ENCODE data around the gene PLS1.

Gene PLS1

GRCh38 chr3:142595581-142595950, 627 bp upstream of the PLS1 start:
- no peak for TF ChIP-seq RARB (CRISPR knock-in tag; IDR thresholded peaks at IDR 0.05)
- no peak for TF ChIP-seq PATZ1 (CRISPR knock-in tag; IDR thresholded peaks at IDR 0.05; ENCODE audit: borderline replicate concordance)
- TF ChIP-seq ZFP3 (CRISPR knock-in tag; IDR thresholded peaks at IDR 0.05), result no peak
- no peak for TF ChIP-seq TCF4 (CRISPR knock-in tag; IDR thresholded peaks at IDR 0.05; ENCODE audit: borderline replicate concordance)
- TF ChIP-seq ZC3H10 (CRISPR knock-in tag; IDR thresholded peaks at IDR 0.05), result no peak
- TF ChIP-seq ZNF70 (CRISPR knock-in tag; IDR thresholded peaks at IDR 0.05), result no peak
- TF ChIP-seq POU6F1 (CRISPR knock-in tag; IDR thresholded peaks at IDR 0.05; ENCODE audit: borderline replicate concordance, low read depth), result no peak
- no peak for TF ChIP-seq TOX (CRISPR knock-in tag; IDR thresholded peaks at IDR 0.05; ENCODE audit: borderline replicate concordance)
- TF ChIP-seq ISL1 (CRISPR knock-in tag; IDR thresholded peaks at IDR 0.05), result no peak
- no peak for TF ChIP-seq ZFP30 (CRISPR knock-in tag; IDR thresholded peaks at IDR 0.05)
- no peak for TF ChIP-seq CREB5 (CRISPR knock-in tag; IDR thresholded peaks at IDR 0.05; ENCODE audit: low read depth)
- TF ChIP-seq ESRRG (CRISPR knock-in tag; IDR thresholded peaks at IDR 0.05), result no peak
- TF ChIP-seq ARNTL (CRISPR knock-in tag; IDR thresholded peaks at IDR 0.05; ENCODE audit: borderline replicate concordance, low read depth), result no peak
- no peak for TF ChIP-seq OSR1 (CRISPR knock-in tag; IDR thresholded peaks at IDR 0.05)
- no peak for TF ChIP-seq SNAI2 (CRISPR knock-in tag; IDR thresholded peaks at IDR 0.05)
- no peak for TF ChIP-seq CSDC2 (CRISPR knock-in tag; IDR thresholded peaks at IDR 0.05)
- no peak for TF ChIP-seq PPARA (CRISPR knock-in tag; IDR thresholded peaks at IDR 0.05; ENCODE audit: borderline replicate concordance)
- peak; percentile 66 for ATAC-seq

GRCh38 chr3:142596726-142597088, 514 bp downstream of the PLS1 start:
- no peak for TF ChIP-seq CREB5 (CRISPR knock-in tag; IDR thresholded peaks at IDR 0.05; ENCODE audit: low read depth)
- no peak for TF ChIP-seq CSDC2 (CRISPR knock-in tag; IDR thresholded peaks at IDR 0.05)
- no peak for TF ChIP-seq ISL1 (CRISPR knock-in tag; IDR thresholded peaks at IDR 0.05)
- no peak for TF ChIP-seq TOX (CRISPR knock-in tag; IDR thresholded peaks at IDR 0.05; ENCODE audit: borderline replicate concordance)
- TF ChIP-seq RARB (CRISPR knock-in tag; IDR thresholded peaks at IDR 0.05), result no peak
- no peak for TF ChIP-seq PATZ1 (CRISPR knock-in tag; IDR thresholded peaks at IDR 0.05; ENCODE audit: borderline replicate concordance)
- TF ChIP-seq ZNF8 (CRISPR knock-in tag; IDR thresholded peaks at IDR 0.05), result no peak
- ATAC-seq, result peak; percentile 11

- no peak for ATAC-seq
- TF ChIP-seq ISL1 (CRISPR knock-in tag; IDR thresholded peaks at IDR 0.05), result no peak
- TF ChIP-seq ZNF70 (CRISPR knock-in tag; IDR thresholded peaks at IDR 0.05), result no peak
- TF ChIP-seq CREB5 (CRISPR knock-in tag; IDR thresholded peaks at IDR 0.05; ENCODE audit: low read depth), result no peak
- TF ChIP-seq BACH2 (CRISPR knock-in tag; IDR thresholded peaks at IDR 0.05; ENCODE audit: borderline replicate concordance), result no peak
- TF ChIP-seq TOX (CRISPR knock-in tag; IDR thresholded peaks at IDR 0.05; ENCODE audit: borderline replicate concordance), result no peak
- TF ChIP-seq ARNTL (CRISPR knock-in tag; IDR thresholded peaks at IDR 0.05; ENCODE audit: borderline replicate concordance, low read depth), result no peak
- no peak for TF ChIP-seq OSR1 (CRISPR knock-in tag; IDR thresholded peaks at IDR 0.05)
- no peak for TF ChIP-seq PATZ1 (CRISPR knock-in tag; IDR thresholded peaks at IDR 0.05; ENCODE audit: borderline replicate concordance)
- no peak for TF ChIP-seq TCF4 (CRISPR knock-in tag; IDR thresholded peaks at IDR 0.05; ENCODE audit: borderline replicate concordance)
- TF ChIP-seq ZNF565 (CRISPR knock-in tag; conservative IDR thresholded peaks at IDR 0.05; ENCODE audit: low read depth), result no peak
- no peak for TF ChIP-seq ZFP30 (CRISPR knock-in tag; IDR thresholded peaks at IDR 0.05)
- no peak for TF ChIP-seq TSHZ2 (CRISPR knock-in tag; IDR thresholded peaks at IDR 0.05)
- no peak for TF ChIP-seq ZC3H10 (CRISPR knock-in tag; IDR thresholded peaks at IDR 0.05)
- TF ChIP-seq ZNF8 (CRISPR knock-in tag; IDR thresholded peaks at IDR 0.05), result no peak
- no peak for TF ChIP-seq SNAI2 (CRISPR knock-in tag; IDR thresholded peaks at IDR 0.05)
- no peak for TF ChIP-seq RARB (CRISPR knock-in tag; IDR thresholded peaks at IDR 0.05)
Observed at GRCh38 chr3:142597906-142598305, 1.7 kb downstream of the PLS1 start.
